Measurements from ENCODE around the gene EAF2.
A peak's percentile ranks its signal among the peaks of the same experiment; 100 is the strongest.

Gene EAF2

GRCh38 chr3:121863801-121864200 is 28.8 kb downstream of the EAF2 start:
- peak; percentile 55 for DNase-seq

- DNase-seq, result no peak
These were observed 34.7 kb downstream of the EAF2 start for GRCh38 chr3:121869736-121870135.

GRCh38 chr3:121870717-121871116 is 35.7 kb downstream of the EAF2 start:
- DNase-seq, result no peak

GRCh38 chr3:121871430-121871829 is 36.4 kb downstream of the EAF2 start:
- peak; percentile 39 for DNase-seq

- no peak for DNase-seq
These were observed 43.4 kb downstream of the EAF2 start for GRCh38 chr3:121878411-121878810.

- DNase-seq, result peak; percentile 58
These were observed 48.5 kb downstream of the EAF2 start for GRCh38 chr3:121883507-121883906.

- no peak for DNase-seq
These were observed 50.4 kb downstream of the EAF2 start for GRCh38 chr3:121885386-121885785.

- no peak for DNase-seq
These were observed 59.4 kb downstream of the EAF2 start, which contains the start of gene SLC15A2 for GRCh38 chr3:121894301-121894990. TSS of gene SLC15A2 (plus strand) at chr3:121894401. CDS start at chr3:121894477, 76 bp downstream.

- no peak for DNase-seq
These were observed 60.1 kb downstream of the EAF2 start for GRCh38 chr3:121895121-121895520.

GRCh38 chr3:121895736-121896135 is 60.7 kb downstream of the EAF2 start:
- no peak for DNase-seq

GRCh38 chr3:121896823-121897222 is 61.8 kb downstream of the EAF2 start:
- no peak for DNase-seq

- DNase-seq, result no peak
These were observed 62.3 kb downstream of the EAF2 start for GRCh38 chr3:121897296-121897695.

GRCh38 chr3:121913305-121913990 is 78.4 kb downstream of the EAF2 start:
- peak; percentile 54 for DNase-seq

GRCh38 chr3:121914081-121914998 is 79.3 kb downstream of the EAF2 start:
- DNase-seq, result peak; percentile 32

- no peak for DNase-seq
These were observed 81.2 kb downstream of the EAF2 start for GRCh38 chr3:121916189-121916588.

- DNase-seq, result no peak
These were observed 83.9 kb downstream of the EAF2 start for GRCh38 chr3:121918779-121919483.

- DNase-seq, result no peak
These were observed 89.7 kb downstream of the EAF2 start for GRCh38 chr3:121924734-121925133.

GRCh38 chr3:121926380-121926779 is 91.4 kb downstream of the EAF2 start:
- DNase-seq, result no peak

Data from suppressor macrophage treated with lipopolysaccharide for 4 hours (primary cell).